Stimulated activated CD4-positive, alpha-beta T cell treated with anti-CD3 and anti-CD28 coated beads, TNF-alpha, amount 100 ng/mL, for 48 hours (primary cell): ENCODE measurements around the gene MORN5.
"Not testable (repeated sequence)": the region's sequence is repeated elsewhere in the genome, so short reads cannot be mapped to it uniquely, and the experiment has no call there.

Experiments
- DNase-seq, 3 donors: peaks; one replicate each; pipeline ENCODE4 v3.0.0-alpha.2; 2020; ENCODE audit warnings: low read depth in 3 of 3

The MORN5 gene

GRCh38 chr9:122159026-122159924, at the start of gene MORN5, which contains the start of gene NDUFA8:
Gene MORN5, plus strand, starts transcription at chr9:122159908. Its CDS starts 65 bp downstream, at chr9:122159973.
Gene NDUFA8, minus strand, starts transcription at chr9:122159779. Its CDS starts 102 bp downstream, at chr9:122159677.
- peak; percentile 88 to 92 (median 90) for DNase-seq

GRCh38 chr9:122110100-122110833, 49.4 kb upstream of the MORN5 start:
- DNase-seq: no peak

- DNase-seq: no peak
Observed at GRCh38 chr9:122111413-122112085, 48.2 kb upstream of the MORN5 start.

GRCh38 chr9:122112238-122112637, 47.5 kb upstream of the MORN5 start:
- DNase-seq: no peak

- DNase-seq: no peak
Observed at GRCh38 chr9:122113574-122113973, 46.1 kb upstream of the MORN5 start.

- no peak for DNase-seq
Observed at GRCh38 chr9:122115176-122116035, 44.3 kb upstream of the MORN5 start.

GRCh38 chr9:122116040-122116439, 43.7 kb upstream of the MORN5 start:
- no peak for DNase-seq

- no peak for DNase-seq
Observed at GRCh38 chr9:122116448-122117173, 43.1 kb upstream of the MORN5 start.

- DNase-seq: not testable (repeated sequence)
Observed at GRCh38 chr9:122117241-122117640, 42.5 kb upstream of the MORN5 start.

- no peak for DNase-seq
Observed at GRCh38 chr9:122118343-122119165, 41.2 kb upstream of the MORN5 start.

- DNase-seq: no peak
Observed at GRCh38 chr9:122119166-122119521, 40.6 kb upstream of the MORN5 start.

GRCh38 chr9:122119721-122120120, 40.0 kb upstream of the MORN5 start:
- DNase-seq: no peak

GRCh38 chr9:122120316-122121071, 39.2 kb upstream of the MORN5 start:
- no peak for DNase-seq

- DNase-seq: no peak
Observed at GRCh38 chr9:122121391-122121790, 38.3 kb upstream of the MORN5 start.

- no peak for DNase-seq
Observed at GRCh38 chr9:122121931-122122330, 37.8 kb upstream of the MORN5 start.

GRCh38 chr9:122122468-122122867, 37.2 kb upstream of the MORN5 start:
- DNase-seq: no peak

- peak; percentile 54 to 67 (median 58) for DNase-seq
Observed at GRCh38 chr9:122122903-122123632, 36.6 kb upstream of the MORN5 start.

GRCh38 chr9:122124048-122124447, 35.7 kb upstream of the MORN5 start:
- no peak for DNase-seq
